ENCODE measurements around the gene AATF.

The AATF gene

DNA sequence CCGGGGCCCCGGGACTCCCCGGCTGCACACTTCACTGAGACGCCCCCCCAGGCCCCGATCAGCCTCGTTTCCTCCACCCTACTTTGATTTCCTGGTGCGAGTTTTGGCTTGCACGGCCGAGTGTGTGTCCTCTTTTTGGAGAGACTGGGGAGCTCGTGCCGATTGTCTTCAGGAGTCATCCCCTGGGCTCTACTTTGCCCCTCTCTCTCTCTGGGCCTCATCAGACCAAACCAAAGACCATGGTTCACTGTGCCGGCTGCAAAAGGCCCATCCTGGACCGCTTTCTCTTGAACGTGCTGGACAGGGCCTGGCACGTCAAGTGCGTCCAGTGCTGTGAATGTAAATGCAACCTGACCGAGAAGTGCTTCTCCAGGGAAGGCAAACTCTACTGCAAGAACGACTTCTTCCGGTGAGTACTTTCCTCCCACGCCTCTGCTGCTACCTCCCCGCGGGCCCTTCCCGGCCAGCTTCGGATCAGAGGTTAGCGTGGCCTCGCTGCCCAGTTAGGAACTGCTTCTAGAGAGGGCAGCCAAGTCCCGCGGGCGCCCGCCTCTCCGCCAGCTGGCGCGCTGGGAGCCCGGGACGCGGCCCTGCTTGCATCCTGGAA, 10.7 kb upstream of the AATF start:
- H3K4me3 ChIP-seq (replicated peaks in 1 of 2; ENCODE audit: low read depth in 2 of 2, low read length in 2 of 2), result peak overlapping the region in 1 of 2 donors; percentile 1

GRCh38 chr17:36938566-36939051, 10.1 kb upstream of the AATF start:
- DNase-seq (ENCODE audit: low read depth in 2 of 2), result no peak
- no peak for TF ChIP-seq CTCF (IDR thresholded peaks at IDR 0.05; ENCODE audit: low read depth, low read length)
- no peak overlapping the region for H3K4me3 ChIP-seq (replicated peaks in 1 of 2; ENCODE audit: low read depth in 2 of 2, low read length in 2 of 2)

More for the DNA sequence above, 10.7 kb upstream of the AATF start:
- peak; percentile 40 to 43 for DNase-seq (ENCODE audit: low read depth in 2 of 2)
- no peak for TF ChIP-seq CTCF (IDR thresholded peaks at IDR 0.05; ENCODE audit: low read depth, low read length)

DNA sequence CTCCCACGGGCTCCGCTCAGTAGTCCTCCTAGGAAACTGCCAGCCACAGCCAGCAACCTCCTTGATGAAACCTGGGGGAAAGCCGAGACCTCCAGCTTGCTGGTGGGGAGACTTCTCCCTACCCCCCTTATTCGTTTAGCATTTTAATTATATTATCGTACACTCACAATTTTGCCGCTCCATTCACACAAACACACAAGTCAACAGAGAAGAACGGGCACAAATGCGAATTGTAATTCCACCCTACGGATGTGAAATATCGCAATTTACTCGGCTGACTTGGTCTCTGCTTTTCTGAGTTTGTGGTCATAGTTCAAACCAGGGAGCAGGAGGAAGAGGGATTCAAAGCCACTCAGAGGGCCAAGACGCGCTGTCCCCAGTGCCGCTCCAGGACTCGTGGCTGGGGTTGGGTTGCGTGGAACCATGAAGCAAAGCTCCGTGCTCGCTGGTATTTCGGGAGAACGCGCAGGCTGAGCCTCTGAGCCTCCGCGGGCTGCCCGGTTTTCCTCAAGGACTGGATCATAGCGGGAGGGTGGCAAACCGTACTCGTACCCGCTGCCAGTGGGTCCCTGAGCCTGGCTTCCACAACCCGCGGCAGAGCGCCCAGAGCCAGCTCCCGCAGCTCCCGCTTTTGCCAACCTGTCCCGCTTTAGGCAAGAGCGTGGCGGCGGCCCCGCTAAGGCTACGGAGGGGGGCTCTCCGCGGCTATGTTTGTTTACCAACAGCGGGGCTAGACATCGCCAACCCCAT, 9.5 kb upstream of the AATF start:
- H3K4me3 ChIP-seq (replicated peaks in 1 of 2; ENCODE audit: low read depth in 2 of 2, low read length in 2 of 2), result no peak overlapping the region
- no peak for DNase-seq (ENCODE audit: low read depth in 2 of 2)
- no peak for TF ChIP-seq CTCF (IDR thresholded peaks at IDR 0.05; ENCODE audit: low read depth, low read length)

GRCh38 chr17:36939802-36940312, 8.9 kb upstream of the AATF start:
- H3K4me3 ChIP-seq (replicated peaks in 1 of 2; ENCODE audit: low read depth in 2 of 2, low read length in 2 of 2), result no peak overlapping the region
- DNase-seq (ENCODE audit: low read depth in 2 of 2), result no peak
- no peak for TF ChIP-seq CTCF (IDR thresholded peaks at IDR 0.05; ENCODE audit: low read depth, low read length)

GRCh38 chr17:36940313-36941264, 8.2 kb upstream of the AATF start:
- DNase-seq (ENCODE audit: low read depth in 2 of 2), result no peak
- no peak for TF ChIP-seq CTCF (IDR thresholded peaks at IDR 0.05; ENCODE audit: low read depth, low read length)
- no peak overlapping the region for H3K4me3 ChIP-seq (replicated peaks in 1 of 2; ENCODE audit: low read depth in 2 of 2, low read length in 2 of 2)

GRCh38 chr17:36941265-36942010, 7.3 kb upstream of the AATF start:
- TF ChIP-seq CTCF (IDR thresholded peaks at IDR 0.05; ENCODE audit: low read depth, low read length), result no peak
- H3K4me3 ChIP-seq (replicated peaks in 1 of 2; ENCODE audit: low read depth in 2 of 2, low read length in 2 of 2), result no peak overlapping the region
- DNase-seq (ENCODE audit: low read depth in 2 of 2), result no peak

Data from cardiac fibroblast (primary cell).